Limb (tissue), 2 donors: Measurements from ENCODE around the gene SIMC1.

Source experiments
- DNase-seq, 2 donors: peaks; one replicate each; pipeline ENCODE4 v3.0.0-alpha.2; 2016; ENCODE audit errors: extremely low spot score in 2 of 2

Gene SIMC1

GRCh38 chr5:176387384-176387925, 149.2 kb downstream of the SIMC1 start:
- no peak for DNase-seq

DNA sequence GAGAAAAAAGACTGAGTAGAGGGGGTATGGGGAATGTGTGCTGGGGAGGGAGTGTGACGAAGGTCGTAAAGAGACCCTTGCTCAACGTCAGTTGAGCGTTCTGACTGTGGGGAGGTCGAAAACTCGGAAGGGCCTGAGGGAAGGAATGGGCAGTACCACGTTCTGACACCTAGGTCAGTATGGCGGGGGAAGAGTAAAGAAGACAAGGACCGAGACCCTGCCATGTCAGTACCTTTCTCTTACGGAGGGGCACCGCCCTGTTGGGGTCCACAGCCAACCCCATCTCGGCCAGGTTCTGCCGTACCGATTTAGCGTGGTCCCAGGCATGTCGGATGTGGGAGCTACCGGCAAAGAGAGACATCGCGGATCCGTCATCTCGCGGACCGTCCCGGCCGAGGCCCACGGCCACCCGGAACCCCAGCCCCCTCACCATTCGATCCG, 149.8 kb downstream of the SIMC1 start:
- no peak for DNase-seq

DNA sequence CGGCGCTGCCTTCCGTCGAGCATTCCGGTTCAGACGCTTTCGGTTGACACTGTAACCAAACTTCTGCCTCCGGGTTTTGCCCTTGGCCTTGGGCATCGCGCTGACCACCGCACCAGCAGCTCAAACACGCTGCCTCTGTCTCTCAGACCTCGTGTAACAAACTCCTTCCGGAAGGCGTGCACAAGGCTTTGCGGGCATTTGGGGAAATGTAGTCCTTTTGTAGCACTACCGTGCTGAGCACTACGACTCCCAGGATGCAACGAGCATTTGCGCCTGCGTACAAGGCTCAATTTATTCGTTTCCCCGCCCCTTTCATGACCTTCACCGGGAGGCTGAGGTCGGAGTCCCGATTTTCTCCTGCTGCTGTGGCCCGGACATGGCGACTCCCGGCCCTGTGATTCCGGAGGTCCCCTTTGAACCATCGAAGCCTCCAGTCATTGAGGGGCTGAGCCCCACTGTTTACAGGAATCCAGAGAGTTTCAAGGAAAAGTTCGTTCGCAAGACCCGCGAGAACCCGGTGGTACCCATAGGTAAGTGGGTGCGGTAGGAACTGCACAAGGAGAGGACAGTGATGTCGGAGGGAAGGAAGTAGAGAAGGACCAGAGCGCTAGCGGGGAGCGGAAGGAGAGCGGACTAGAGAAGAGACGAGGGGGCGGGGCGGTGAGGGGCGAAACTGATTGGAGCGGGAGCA, 150.4 kb downstream of the SIMC1 start, which contains the start of the genes HIGD2A and NOP16:
Gene HIGD2A (plus strand): TSS at position 308 of the 691 bp plus-strand sequence. CDS start 69 bp downstream, at position 377.
Gene NOP16 (minus strand): TSS at position 155 of the 691 bp plus-strand sequence. CDS start 59 bp downstream, at position 96.
- peak; percentile 98 to 99 for DNase-seq

- no peak for DNase-seq
Observed at GRCh38 chr5:176389135-176390123, 151.2 kb downstream of the SIMC1 start.

DNA sequence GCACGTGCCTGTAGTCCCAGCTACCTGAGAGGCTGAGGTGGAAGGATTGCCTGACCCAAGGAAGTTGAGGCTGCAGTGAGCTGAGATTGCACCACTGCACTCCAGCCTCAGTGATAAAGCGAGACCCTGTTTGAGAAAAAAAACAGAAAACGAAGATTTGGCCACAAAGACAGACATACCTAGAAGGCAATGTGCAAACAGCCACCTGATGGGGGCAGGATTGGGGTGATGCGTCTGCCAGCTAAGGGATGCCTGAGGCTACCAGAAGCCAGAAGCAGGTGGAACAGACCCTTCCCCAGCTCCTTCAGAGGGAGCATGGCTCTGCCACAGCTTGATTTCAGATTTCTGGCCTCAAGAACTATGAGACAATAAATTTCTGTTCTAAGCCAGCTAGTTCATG, 153.3 kb downstream of the SIMC1 start:
- no peak for DNase-seq

DNA sequence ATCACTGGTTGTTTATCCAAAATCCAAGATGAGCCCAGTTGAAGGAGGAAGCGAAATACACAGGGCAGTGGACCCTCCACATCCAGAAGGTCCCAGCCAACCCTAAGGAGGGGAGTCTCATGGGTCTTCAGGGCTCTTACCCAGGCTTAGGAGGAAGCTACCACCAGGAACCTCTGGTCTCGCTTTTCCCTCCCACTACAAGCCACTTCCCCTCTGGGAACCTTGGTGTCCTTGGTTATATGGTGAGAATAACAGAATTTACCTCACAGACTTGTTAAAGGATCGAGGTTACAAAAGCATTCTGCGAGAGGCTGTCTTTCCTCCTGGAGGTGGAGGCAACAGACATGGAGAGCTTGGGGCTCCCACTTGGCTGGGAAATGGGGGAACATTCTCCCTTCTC, 153.8 kb downstream of the SIMC1 start:
- no peak for DNase-seq

GRCh38 chr5:176392526-176392925, 154.3 kb downstream of the SIMC1 start:
- no peak for DNase-seq

GRCh38 chr5:176394096-176394495, 155.9 kb downstream of the SIMC1 start:
- DNase-seq: no peak

GRCh38 chr5:176394881-176395675, 156.9 kb downstream of the SIMC1 start:
- no peak for DNase-seq
